HG02588 (cell line): ENCODE measurements around the gene GOLGA6L10.
"Not testable (repeated sequence)": the region's sequence is repeated elsewhere in the genome, so short reads cannot be mapped to it uniquely, and the experiment has no call there.

Experiments used
- ATAC-seq: cut with Tn5 transposase; IDR thresholded peaks from one replicate; pipeline ENCODE4 v1.9.1; 2021; ENCODE audit warnings: mild to moderate bottlenecking, moderate library complexity; ENCODE audit not compliant: unreplicated experiment

Gene GOLGA6L10

DNA sequence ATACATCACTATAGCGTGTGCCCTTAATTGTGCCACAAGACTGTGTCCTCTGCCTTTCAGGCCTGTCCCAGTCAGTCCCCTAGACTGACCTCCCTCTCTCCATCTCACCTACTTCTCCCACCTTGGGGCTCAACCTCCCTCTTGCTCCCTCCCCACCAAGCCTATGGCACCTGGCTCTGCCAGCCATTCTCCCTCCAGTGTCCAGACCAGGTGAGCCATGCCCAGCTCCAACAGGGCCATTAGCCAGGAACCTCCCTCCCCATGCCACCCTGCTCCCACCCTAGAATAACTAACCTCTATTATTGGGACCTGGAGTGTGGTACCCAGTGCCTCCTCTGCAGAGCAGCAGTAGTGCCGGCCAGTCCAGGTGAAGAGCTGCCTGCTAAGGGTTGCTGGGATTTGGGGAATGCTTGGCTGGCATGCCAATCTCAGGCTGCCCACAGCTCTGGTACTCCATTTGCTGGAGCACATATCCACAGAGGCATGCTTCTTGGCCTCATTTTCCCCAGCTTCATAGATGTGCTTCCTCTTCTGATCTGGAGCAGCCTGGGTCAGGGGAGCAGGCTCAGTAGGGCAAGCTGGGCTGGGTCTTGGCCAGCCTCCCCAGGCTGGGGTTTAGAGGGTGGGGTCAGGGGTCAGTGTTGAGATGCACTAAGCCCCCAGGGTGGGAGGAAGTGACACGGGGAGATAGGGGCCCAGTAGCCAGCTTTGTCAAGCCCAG, 47.8 kb downstream of the GOLGA6L10 start:
- ATAC-seq: no peak

DNA sequence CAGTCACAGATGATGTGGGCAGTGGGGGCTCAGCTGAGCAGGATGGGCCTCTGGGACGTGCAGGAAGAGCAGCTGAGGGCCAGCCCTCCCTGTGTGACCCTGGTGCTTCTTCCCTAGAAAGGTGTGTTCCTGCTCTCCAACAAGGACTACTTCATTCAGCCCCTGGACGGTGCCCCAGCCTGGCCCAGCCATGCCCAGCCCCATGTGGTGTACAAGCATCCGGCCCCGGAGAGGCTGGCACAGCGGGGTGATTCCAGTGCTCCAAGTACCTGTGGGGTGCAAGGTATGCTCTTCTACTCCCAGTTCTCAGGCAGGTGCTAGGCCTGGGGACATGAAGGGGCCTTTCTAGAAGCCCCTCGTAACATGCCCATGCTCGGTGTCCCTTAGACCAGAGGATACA, 48.4 kb downstream of the GOLGA6L10 start:
- no peak for ATAC-seq

- not testable (repeated sequence) for ATAC-seq
Measured at GRCh38 chr15:82300326-82300725, 48.9 kb downstream of the GOLGA6L10 start.

- not testable (repeated sequence) for ATAC-seq
Measured at GRCh38 chr15:82299511-82299914, 49.8 kb downstream of the GOLGA6L10 start.

DNA sequence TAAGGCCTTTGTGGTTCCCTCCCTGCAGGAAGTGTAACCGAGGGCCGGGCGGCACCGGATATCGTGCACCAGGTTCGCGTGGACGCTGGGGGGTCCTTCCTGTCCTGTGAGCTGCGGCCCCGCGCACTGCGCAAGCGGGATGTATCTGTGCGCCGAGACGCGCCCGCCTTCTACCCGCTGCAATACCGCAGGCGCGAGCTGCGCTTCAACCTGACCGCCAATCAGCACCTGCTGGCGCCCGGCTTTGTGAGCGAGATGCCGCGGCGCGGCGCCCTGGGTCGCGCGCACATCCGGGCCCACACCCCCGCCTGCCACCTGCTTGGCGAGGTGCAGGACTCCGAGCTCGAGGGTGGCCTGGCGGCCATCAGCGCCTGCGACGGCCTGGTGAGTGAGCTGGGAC, 50.8 kb downstream of the GOLGA6L10 start:
- no peak for ATAC-seq

DNA sequence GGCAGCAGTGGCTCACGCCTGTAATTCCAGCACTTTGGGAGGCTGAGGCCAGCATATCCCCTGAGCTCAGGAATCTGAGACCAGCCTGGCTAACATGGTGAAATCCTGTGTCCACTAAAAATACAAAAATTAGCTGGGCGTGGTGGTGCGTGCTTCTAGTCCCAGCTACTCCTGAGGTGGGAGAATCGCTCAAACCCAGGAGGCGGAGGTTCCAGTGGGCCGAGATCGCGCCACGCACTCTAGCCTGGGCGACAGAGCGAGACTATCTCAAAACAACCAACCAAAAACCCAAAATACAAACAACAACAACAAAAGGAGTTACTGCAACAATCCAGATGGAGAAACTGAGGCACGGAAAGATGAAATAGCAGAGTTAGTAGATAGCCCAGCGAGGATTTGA, 51.2 kb downstream of the GOLGA6L10 start:
- no peak for ATAC-seq

- ATAC-seq: no peak
Measured at GRCh38 chr15:82297546-82297945, 51.7 kb downstream of the GOLGA6L10 start.

- no peak for ATAC-seq
Measured at GRCh38 chr15:82294061-82294690, 55.1 kb downstream of the GOLGA6L10 start.

DNA sequence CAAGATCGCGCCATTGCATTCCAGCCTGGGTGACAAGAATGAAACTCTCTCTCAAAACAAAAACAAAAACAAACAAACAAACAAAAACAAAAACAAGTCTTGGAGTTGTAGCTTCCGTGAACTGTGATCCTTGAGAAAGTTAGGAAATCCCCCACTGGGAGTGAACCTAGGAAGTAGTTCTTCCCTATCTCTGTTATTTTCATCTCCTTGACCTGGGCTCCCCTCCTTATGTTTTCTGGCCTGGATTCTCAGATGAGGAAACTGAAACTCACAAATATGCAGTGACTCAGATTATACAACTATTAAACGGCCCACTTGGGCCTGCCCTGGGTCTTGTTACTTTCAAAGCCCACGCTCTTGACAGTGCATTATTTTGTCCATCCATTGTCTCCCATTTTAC, 57.0 kb downstream of the GOLGA6L10 start:
- no peak for ATAC-seq
